Stimulated activated naive CD8-positive, alpha-beta T cell treated with anti-CD3 and anti-CD28 coated beads, Interleukin-15, Interleukin-2, amounts not matched to agents 100 U/mL and 50 U/mL, for 24 hours (primary cell): ENCODE results near the gene NOP16.
A peak's percentile ranks its signal among the peaks of the same experiment; 100 is the strongest.

Experiments used
- ATAC-seq: fragments of 150-1000 bp; cut with Tn5 transposase; one replicate; pipeline ENCODE4 v1.10.0; 2021
- DNase-seq: peaks from one replicate; pipeline ENCODE4 v3.0.0; 2021

NOP16 gene

GRCh38 chr5:176356179-176356566, 32.2 kb downstream of the NOP16 start:
- ATAC-seq = no peak
- no peak for DNase-seq

GRCh38 chr5:176355400-176356178, 32.8 kb downstream of the NOP16 start:
- ATAC-seq = peak; percentile 15
- DNase-seq = no peak

- no peak for ATAC-seq
- no peak for DNase-seq
These were observed 34.9 kb downstream of the NOP16 start for GRCh38 chr5:176353533-176353932.

- DNase-seq = no peak
- no peak for ATAC-seq
These were observed 36.1 kb downstream of the NOP16 start for GRCh38 chr5:176352116-176352878.

GRCh38 chr5:176350416-176350815, 38.0 kb downstream of the NOP16 start:
- no peak for DNase-seq
- ATAC-seq = no peak

- DNase-seq = no peak
- ATAC-seq = no peak
These were observed 45.5 kb downstream of the NOP16 start for GRCh38 chr5:176342766-176343458.

GRCh38 chr5:176342158-176342483, 46.3 kb downstream of the NOP16 start:
- DNase-seq = no peak
- no peak for ATAC-seq

- ATAC-seq (no peak), DNase-seq (no peak)
These were observed 46.9 kb downstream of the NOP16 start for GRCh38 chr5:176341325-176342157.

GRCh38 chr5:176339304-176339703, 49.1 kb downstream of the NOP16 start:
- no peak for DNase-seq
- no peak for ATAC-seq

GRCh38 chr5:176337913-176338312, 50.5 kb downstream of the NOP16 start:
- DNase-seq (no peak), ATAC-seq (no peak)

GRCh38 chr5:176334031-176334770, 54.2 kb downstream of the NOP16 start:
- no peak for ATAC-seq

More at GRCh38 chr5:176334031-176334770, 54.2 kb downstream of the NOP16 start:
- DNase-seq = no peak
